HEK293 (cell line): Measurements from ENCODE around the gene EPHX1.
A peak's percentile ranks its signal among the peaks of the same experiment; 100 is the strongest.

Experiments
- GLI4 ChIP-seq: fragments of 450-650 bp; formaldehyde crosslinking; IDR thresholded peaks from 2 replicates; pipeline ENCODE4 v1.5.1; 2016; ENCODE audit warnings: missing biosample characterization, missing genetic modification characterization
- KLF1 ChIP-seq: fragments of 450-650 bp; formaldehyde crosslinking; IDR thresholded peaks from 2 replicates; pipeline ENCODE4 v1.5.1; 2016; ENCODE audit warnings: missing biosample characterization, missing genetic modification characterization
- PATZ1 ChIP-seq: fragments of 450-650 bp; formaldehyde crosslinking; IDR thresholded peaks from 2 replicates; pipeline ENCODE4 v1.5.1; 2016; ENCODE audit warnings: missing biosample characterization, missing genetic modification characterization
- PBX3 ChIP-seq: sonication (generic); formaldehyde crosslinking; IDR thresholded peaks from 2 replicates; pipeline ENCODE4 v1.8.1; 2022; ENCODE audit warnings: mild to moderate bottlenecking, moderate library complexity, missing genetic modification reagents
- SALL2 ChIP-seq: fragments of 450-650 bp; formaldehyde crosslinking; IDR thresholded peaks from 2 replicates; pipeline ENCODE4 v1.5.0; 2017; ENCODE audit warnings: missing biosample characterization, mild to moderate bottlenecking, missing genetic modification characterization, borderline replicate concordance
- SCRT1 ChIP-seq: fragments of 450-650 bp; formaldehyde crosslinking; IDR thresholded peaks from 2 replicates; pipeline ENCODE4 v1.5.1; 2016; ENCODE audit warnings: missing biosample characterization, missing genetic modification characterization, borderline replicate concordance
- TSHZ1 ChIP-seq: fragments of 450-650 bp; formaldehyde crosslinking; IDR thresholded peaks from 2 replicates; pipeline ENCODE4 v1.5.1; 2016; ENCODE audit warnings: missing biosample characterization, missing genetic modification characterization, borderline replicate concordance
- WT1 ChIP-seq: fragments of 450-650 bp; formaldehyde crosslinking; IDR thresholded peaks from 2 replicates; pipeline ENCODE4 v1.5.1; 2016; ENCODE audit warnings: missing biosample characterization, missing genetic modification characterization
- YY1 ChIP-seq: fragments of 450-650 bp; formaldehyde crosslinking; IDR thresholded peaks from 2 replicates; pipeline ENCODE4 v1.5.1; 2018; ENCODE audit warnings: missing biosample characterization, missing genetic modification characterization
- ZBTB26 ChIP-seq: fragments of 450-650 bp; formaldehyde crosslinking; optimal IDR thresholded peaks from 2 replicates; pipeline ENCODE3; 2016; ENCODE audit warnings: missing biosample characterization, mild to moderate bottlenecking, missing genetic modification characterization
- ZNF140 ChIP-seq: fragments of 450-650 bp; formaldehyde crosslinking; IDR thresholded peaks from 2 replicates; pipeline ENCODE4 v1.5.1; 2016; ENCODE audit warnings: missing biosample characterization, missing genetic modification characterization
- ZNF26 ChIP-seq: fragments of 450-650 bp; formaldehyde crosslinking; IDR thresholded peaks from 2 replicates; pipeline ENCODE4 v1.5.1; 2016; ENCODE audit warnings: missing biosample characterization, missing genetic modification characterization
- ZNF274 ChIP-seq, 2 experiments: fragments of 200-500 bp in 1 of 2; fragments of 450-650 bp in 1 of 2; sonication (Bioruptor generic) in 1 of 2; formaldehyde crosslinking in 1 of 2; IDR thresholded peaks; 2 replicates each; pipeline versions ENCODE4 v1.5.1 to v1.6.1; 2014 to 2016; ENCODE audit warnings: borderline replicate concordance in 1 of 2, inconsistent platforms in 1 of 2, low read length in 1 of 2, missing biosample characterization in 1 of 2, missing genetic modification characterization in 1 of 2
- ZNF513 ChIP-seq: fragments of 450-650 bp; IDR thresholded peaks from 2 replicates; pipeline ENCODE4 v1.5.1; 2018; ENCODE audit warnings: missing biosample characterization, missing genetic modification characterization
- ZNF518A ChIP-seq: fragments of 450-650 bp; formaldehyde crosslinking; conservative IDR thresholded peaks from 2 replicates; pipeline ENCODE4 v1.5.1; 2016; ENCODE audit warnings: low read depth, missing biosample characterization, missing genetic modification characterization
- ZNF529 ChIP-seq: fragments of 450-650 bp; formaldehyde crosslinking; IDR thresholded peaks from 2 replicates; pipeline ENCODE4 v1.5.1; 2017; ENCODE audit warnings: missing genetic modification characterization, missing biosample characterization; ENCODE audit not compliant: insufficient replicate concordance
- ZNF544 ChIP-seq: fragments of 450-650 bp; formaldehyde crosslinking; IDR thresholded peaks from 2 replicates; pipeline ENCODE4 v1.5.0; 2017; ENCODE audit warnings: missing biosample characterization, missing genetic modification characterization
- ZNF670 ChIP-seq: fragments of 450-650 bp; formaldehyde crosslinking; IDR thresholded peaks from 2 replicates; pipeline ENCODE4 v1.5.1; 2016; ENCODE audit warnings: missing biosample characterization, missing genetic modification characterization, low read depth
- ZNF701 ChIP-seq: fragments of 450-650 bp; formaldehyde crosslinking; IDR thresholded peaks from 2 replicates; pipeline ENCODE4 v1.5.1; 2016; ENCODE audit warnings: missing biosample characterization, missing genetic modification characterization
- ZNF747 ChIP-seq: fragments of 450-650 bp; formaldehyde crosslinking; IDR thresholded peaks from 2 replicates; pipeline ENCODE4 v1.5.1; 2016; ENCODE audit warnings: missing biosample characterization, missing genetic modification characterization
- ZNF76 ChIP-seq: fragments of 450-650 bp; formaldehyde crosslinking; IDR thresholded peaks from 2 replicates; pipeline ENCODE4; 2016; ENCODE audit warnings: low read depth, missing biosample characterization, missing genetic modification characterization, borderline replicate concordance

EPHX1 gene

GRCh38 chr1:225777583-225778336 lies 32.2 kb upstream of the EPHX1 start, which contains the start of gene SRP9 (continued):
- TF ChIP-seq SCRT1 (tag by site-specific recombination) (no peak; the same call in 1 of the 2 replicates), SALL2 (tag by site-specific recombination) (no peak), ZNF518A (tag by site-specific recombination) (peak; percentile 31; the same call in 1 of the 2 replicates), WT1 (tag by site-specific recombination) (peak; percentile 63; the same call in 1 of the 2 replicates), ZNF544 (tag by site-specific recombination) (no peak), ZNF26 (tag by site-specific recombination) (no peak), ZBTB26 (peak; percentile 59), PATZ1 (tag by site-specific recombination) (peak; percentile 85), KLF1 (tag by site-specific recombination) (peak; percentile 95), ZNF274 (IDR thresholded peaks at IDR 0.05; ENCODE audit: low read length) (no peak), ZNF274 (tag by site-specific recombination; IDR thresholded peaks at IDR 0.05; ENCODE audit: borderline replicate concordance) (no peak), ZNF76 (peak; percentile 97), ZNF701 (tag by site-specific recombination) (no peak), ZNF529 (tag by site-specific recombination) (no peak), ZNF670 (tag by site-specific recombination) (no peak), YY1 (tag by site-specific recombination) (peak; percentile 98), ZNF140 (tag by site-specific recombination) (no peak), GLI4 (tag by site-specific recombination) (0 out of 2 replicates have a peak, but pooled peaks have one; percentile 61), ZNF747 (tag by site-specific recombination) (no peak), TSHZ1 (tag by site-specific recombination) (0 out of 2 replicates have a peak, but pooled peaks have one; percentile 23), ZNF513 (tag by site-specific recombination) (no peak), PBX3 (CRISPR knock-in tag) (peak; percentile 69; the same call in 1 of the 2 replicates)
